Esophagus muscularis mucosa (tissue), 3 donors: ENCODE measurements around the gene VSIG10.

Source experiments
- POLR2A ChIP-seq: fragments of 450-650 bp; IDR thresholded peaks from one replicate; pipeline ENCODE4 v1.6.1; 2017; ENCODE audit warnings: antibody characterized with exemption, moderate library complexity, mild to moderate bottlenecking, low read depth
- TF ChIP-seq, protein P1 (sequence below), 3 experiments: fragments of 200-600 bp in 2 of 3; fragments of 450-650 bp in 1 of 3; sonication (generic) in 2 of 3; IDR thresholded peaks; one replicate each; pipeline ENCODE4 v1.5.1; 2017 to 2019; ENCODE audit warnings: antibody characterized with exemption in 3 of 3, mild to moderate bottlenecking in 2 of 3, moderate library complexity in 1 of 3

DNA sequence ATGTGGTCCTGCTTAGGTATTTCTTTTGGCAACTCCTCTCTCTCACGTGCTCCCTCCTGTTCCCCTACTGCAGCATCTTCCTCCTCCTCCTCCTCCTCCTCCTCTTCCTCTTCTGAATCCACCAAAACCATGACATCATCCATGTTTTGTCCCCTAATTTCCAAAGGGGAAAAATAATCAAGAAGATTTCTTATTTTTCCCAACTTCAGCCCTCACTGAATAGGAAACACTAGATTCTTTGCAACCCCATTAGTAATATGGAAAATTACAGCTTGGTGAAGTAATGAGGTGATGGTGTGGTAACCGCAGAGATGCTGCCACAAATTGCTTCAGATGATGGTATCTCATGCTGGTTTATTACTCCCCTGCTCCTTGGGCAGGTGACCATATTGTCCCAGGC lies 35.4 kb downstream of the VSIG10 start:
- TF ChIP-seq, protein P1, sequence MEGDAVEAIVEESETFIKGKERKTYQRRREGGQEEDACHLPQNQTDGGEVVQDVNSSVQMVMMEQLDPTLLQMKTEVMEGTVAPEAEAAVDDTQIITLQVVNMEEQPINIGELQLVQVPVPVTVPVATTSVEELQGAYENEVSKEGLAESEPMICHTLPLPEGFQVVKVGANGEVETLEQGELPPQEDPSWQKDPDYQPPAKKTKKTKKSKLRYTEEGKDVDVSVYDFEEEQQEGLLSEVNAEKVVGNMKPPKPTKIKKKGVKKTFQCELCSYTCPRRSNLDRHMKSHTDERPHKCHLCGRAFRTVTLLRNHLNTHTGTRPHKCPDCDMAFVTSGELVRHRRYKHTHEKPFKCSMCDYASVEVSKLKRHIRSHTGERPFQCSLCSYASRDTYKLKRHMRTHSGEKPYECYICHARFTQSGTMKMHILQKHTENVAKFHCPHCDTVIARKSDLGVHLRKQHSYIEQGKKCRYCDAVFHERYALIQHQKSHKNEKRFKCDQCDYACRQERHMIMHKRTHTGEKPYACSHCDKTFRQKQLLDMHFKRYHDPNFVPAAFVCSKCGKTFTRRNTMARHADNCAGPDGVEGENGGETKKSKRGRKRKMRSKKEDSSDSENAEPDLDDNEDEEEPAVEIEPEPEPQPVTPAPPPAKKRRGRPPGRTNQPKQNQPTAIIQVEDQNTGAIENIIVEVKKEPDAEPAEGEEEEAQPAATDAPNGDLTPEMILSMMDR (IDR thresholded peaks at IDR 0.05) = no peak
- TF ChIP-seq POLR2A = no peak
